ENCODE results near the gene GABRG3.

The GABRG3 gene

GRCh38 chr15:27429577-27429976 lies 458.6 kb downstream of the GABRG3 start:
- DNase-seq = no peak

GRCh38 chr15:27433604-27434003 lies 462.6 kb downstream of the GABRG3 start:
- DNase-seq = no peak

- DNase-seq = no peak
Measured at GRCh38 chr15:27438403-27439375, 467.7 kb downstream of the GABRG3 start.

GRCh38 chr15:27441120-27441519 lies 470.1 kb downstream of the GABRG3 start:
- no peak for DNase-seq

- no peak for DNase-seq
Measured at GRCh38 chr15:27448234-27448633, 477.3 kb downstream of the GABRG3 start.

GRCh38 chr15:27448986-27449385 lies 478.0 kb downstream of the GABRG3 start:
- no peak for DNase-seq

- DNase-seq = no peak
Measured at GRCh38 chr15:27449941-27450340, 479.0 kb downstream of the GABRG3 start.

- no peak for DNase-seq
Measured at GRCh38 chr15:27454281-27455075, 483.5 kb downstream of the GABRG3 start.

- no peak for DNase-seq
Measured at GRCh38 chr15:27456807-27457206, 485.8 kb downstream of the GABRG3 start.

GRCh38 chr15:27457766-27458165 lies 486.8 kb downstream of the GABRG3 start:
- no peak for DNase-seq

GRCh38 chr15:27458345-27459084 lies 487.5 kb downstream of the GABRG3 start:
- DNase-seq = no peak

GRCh38 chr15:27459836-27460235 lies 488.9 kb downstream of the GABRG3 start:
- no peak for DNase-seq

- DNase-seq = no peak
Measured at GRCh38 chr15:27461181-27461580, 490.2 kb downstream of the GABRG3 start.

- DNase-seq = no peak
Measured at GRCh38 chr15:27463525-27464088, 492.6 kb downstream of the GABRG3 start.

- DNase-seq = no peak
Measured at GRCh38 chr15:27464941-27465612, 494.1 kb downstream of the GABRG3 start.

GRCh38 chr15:27466758-27467157 lies 495.8 kb downstream of the GABRG3 start:
- DNase-seq = no peak

GRCh38 chr15:27468151-27468591 lies 497.2 kb downstream of the GABRG3 start:
- DNase-seq = no peak

GRCh38 chr15:27473845-27474244 lies 502.9 kb downstream of the GABRG3 start:
- DNase-seq = no peak

GRCh38 chr15:27475395-27475794 lies 504.4 kb downstream of the GABRG3 start:
- DNase-seq = no peak

- DNase-seq = no peak
Measured at GRCh38 chr15:27479296-27480140, 508.5 kb downstream of the GABRG3 start.

GRCh38 chr15:27480141-27480530 lies 509.2 kb downstream of the GABRG3 start:
- no peak for DNase-seq
